Astrocyte of the spinal cord (primary cell): ENCODE measurements around the gene MCRIP2.

ENCODE experiments used
- DNase-seq: peaks from one replicate; pipeline ENCODE4 v3.0.0; 2011; ENCODE audit warnings: low read depth, low spot score
- H3K4me3 ChIP-seq: 2 replicates; pipeline ENCODE4 v1.5.1; 2011; ENCODE audit warnings: low read depth, mild to moderate bottlenecking, low read length, moderate library complexity
- CTCF ChIP-seq: IDR thresholded peaks from 2 replicates; pipeline ENCODE4 v1.5.1; 2012; ENCODE audit warnings: low read depth, mild to moderate bottlenecking, low read length, inconsistent platforms
- in situ Hi-C: cut with HindIII; loops from 2 replicates; pipeline ENCODE4 v1.10.0; 2017; ENCODE audit warnings: low sequenced_read_pairs

The MCRIP2 gene

GRCh38 chr16:641326-642188, at the start of gene MCRIP2:
MCRIP2 (plus strand) TSS chr16:641828; CDS start chr16:641992, 164 bp downstream.
- DNase-seq = peak; percentile 55
- in situ Hi-C loops = no loop called here
- H3K4me3 ChIP-seq = peak within 1 kb of the TSS; percentile 50
- TF ChIP-seq CTCF = no peak

DNA sequence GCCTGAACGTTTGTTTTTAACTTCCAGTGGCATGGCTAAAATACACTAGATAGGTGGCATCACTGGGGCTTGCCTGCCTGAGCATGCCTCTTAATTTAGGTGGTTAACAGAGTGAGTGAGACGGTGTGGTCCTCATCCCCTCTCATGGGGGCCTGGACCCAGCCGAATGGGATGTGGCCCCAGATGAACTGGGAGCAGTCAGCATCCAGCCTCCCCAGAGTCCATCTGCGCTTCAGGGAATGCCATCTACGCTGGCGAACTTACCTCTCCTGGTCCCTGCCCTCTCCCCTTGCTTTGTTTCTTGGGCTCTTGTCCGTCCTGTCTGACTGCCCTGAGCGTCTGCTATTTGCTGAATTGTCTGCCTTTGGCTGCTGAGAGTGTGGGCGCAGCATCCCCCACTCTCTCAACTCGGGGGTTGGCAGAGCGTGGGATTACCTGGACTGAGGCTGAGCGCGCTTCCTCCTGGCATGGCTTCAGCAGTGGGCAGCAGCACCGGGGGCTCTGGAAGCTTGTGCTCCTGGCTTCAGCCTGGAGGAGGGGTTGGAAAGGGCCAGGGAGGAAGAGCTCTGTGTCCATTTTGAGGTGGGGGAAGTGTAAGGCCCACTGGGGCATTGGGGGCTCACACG, 49.6 kb upstream of the MCRIP2 start:
- in situ Hi-C loops = no loop called here
- no peak overlapping the region for H3K4me3 ChIP-seq
- no peak for TF ChIP-seq CTCF
- no peak for DNase-seq

DNA sequence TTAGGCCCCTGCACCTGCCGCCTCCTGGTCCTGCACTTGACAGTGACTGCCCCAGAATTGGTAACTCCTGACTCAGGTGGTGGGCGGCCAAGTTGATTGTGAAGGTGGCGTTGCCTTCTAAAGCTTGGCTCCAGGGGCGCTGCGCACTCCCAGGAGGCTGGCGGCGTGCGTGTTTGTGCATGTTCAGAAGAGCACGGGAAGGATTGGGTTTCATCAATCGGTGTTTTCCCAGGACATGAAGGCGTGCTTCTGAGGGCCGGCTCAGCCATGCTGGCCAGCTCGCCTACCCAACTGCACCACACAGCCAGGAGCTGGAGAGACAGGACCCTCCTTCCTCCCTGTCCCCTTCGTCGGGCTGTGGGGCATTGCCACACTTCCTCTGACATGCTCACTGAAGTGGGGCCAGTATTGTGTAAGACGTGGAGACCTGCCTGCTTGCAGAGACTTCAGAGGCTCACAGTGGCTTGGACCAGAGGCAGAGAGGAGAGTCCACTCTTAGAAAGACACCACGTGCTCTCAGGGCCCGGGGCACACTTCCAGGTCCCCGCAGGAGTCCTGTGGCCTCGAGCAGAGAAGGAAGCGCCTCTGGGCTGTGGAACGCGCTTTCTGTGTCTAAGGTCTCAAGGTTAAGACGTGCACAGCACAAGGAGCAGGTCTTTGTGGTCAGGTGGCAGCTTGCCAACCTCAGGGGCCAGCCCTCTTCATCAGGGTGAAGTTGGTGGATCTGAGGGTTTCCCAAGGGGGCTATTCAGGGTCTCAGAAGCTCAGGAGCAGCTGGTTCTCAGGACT, 48.9 kb upstream of the MCRIP2 start:
- in situ Hi-C loops = no loop called here
- DNase-seq = no peak
- TF ChIP-seq CTCF = no peak
- no peak overlapping the region for H3K4me3 ChIP-seq

DNA sequence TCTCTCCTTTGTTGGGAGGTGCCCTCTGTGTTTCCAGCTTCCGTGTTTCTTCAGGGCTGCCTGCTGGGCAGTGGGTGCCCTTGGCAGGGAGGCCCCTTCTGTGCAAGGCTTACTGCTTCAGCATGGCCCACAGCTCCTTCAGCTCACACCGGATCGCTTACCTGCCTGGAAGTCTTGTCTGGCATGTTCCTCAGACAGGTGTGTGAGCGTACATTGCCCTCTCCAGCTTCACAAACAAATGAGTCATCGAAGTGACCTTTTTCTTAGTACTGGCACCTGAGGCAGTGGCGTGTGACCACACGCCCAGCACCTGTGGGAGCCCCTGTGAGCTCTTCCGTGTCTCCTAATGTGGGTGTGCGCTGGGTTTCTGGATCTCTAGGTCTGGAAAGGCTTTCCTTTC, 48.2 kb upstream of the MCRIP2 start:
- no peak overlapping the region for H3K4me3 ChIP-seq
- TF ChIP-seq CTCF = no peak
- no peak for DNase-seq
- in situ Hi-C loops = no loop called here

DNA sequence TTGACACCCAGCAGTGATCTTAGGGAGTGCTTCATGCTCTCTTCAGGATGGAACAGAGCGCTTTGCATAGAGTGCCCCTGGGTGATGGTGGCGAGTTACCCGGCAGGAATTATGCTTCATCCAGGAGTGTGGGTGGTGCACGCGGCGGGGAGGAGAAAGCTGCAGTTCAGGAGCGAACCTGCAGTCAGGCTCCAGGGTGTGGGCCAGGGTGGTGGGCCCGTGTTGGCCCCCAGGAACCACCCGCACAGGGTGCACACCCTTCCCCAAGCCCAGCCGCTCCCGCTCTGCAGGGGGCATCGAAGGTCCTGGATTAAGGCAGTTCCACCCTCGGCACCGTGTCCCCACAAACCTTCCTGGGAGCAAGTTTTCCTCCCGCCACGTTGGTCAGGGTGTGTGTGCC, 47.8 kb upstream of the MCRIP2 start:
- no peak for TF ChIP-seq CTCF
- no peak for DNase-seq
- no peak overlapping the region for H3K4me3 ChIP-seq
- in situ Hi-C loops = no loop called here

DNA sequence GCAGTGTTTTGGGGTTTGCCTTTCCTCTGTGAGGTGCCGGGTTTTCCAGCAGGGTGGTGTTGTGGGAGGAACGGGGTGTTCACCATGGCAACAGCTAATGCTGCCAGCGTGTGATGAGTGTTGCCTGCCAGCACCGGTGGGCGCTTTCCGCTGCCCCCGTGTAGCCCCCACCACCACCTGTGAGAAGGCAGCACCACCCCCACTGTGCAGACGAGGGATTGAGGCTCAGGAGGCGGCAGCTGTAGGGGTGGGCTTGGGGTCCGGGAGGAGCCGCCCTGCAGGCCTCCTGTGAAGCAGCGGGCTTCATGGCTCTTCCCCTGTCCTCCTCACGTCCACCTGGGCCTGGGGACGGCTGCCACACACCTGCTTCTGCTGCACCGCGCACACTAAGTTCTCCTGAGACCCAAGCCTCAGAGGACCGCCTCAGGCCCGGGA, 46.5 kb upstream of the MCRIP2 start:
- no peak overlapping the region for H3K4me3 ChIP-seq
- no peak for TF ChIP-seq CTCF
- in situ Hi-C loops = no loop called here
- no peak for DNase-seq
